H1 (cell line): ENCODE data around the gene NPNT. TPM values are rescaled to one million over a fixed set of nuclear protein-coding genes. Genes with fewer than 3 reads are reported as not detected.

ENCODE experiments used
- CTCF ChIA-PET: fragments of 300-600 bp; sonication (Branson Sonifier 250); formaldehyde crosslinking; loops from one replicate; lab custom pipeline; 2021; ENCODE audit not compliant: partially characterized antibody; lab: Charles Lee
- POLR2A ChIA-PET: fragments of 300-600 bp; sonication (Branson Sonifier 250); formaldehyde crosslinking; loops from one replicate; lab custom pipeline; 2021; ENCODE audit warnings: inconsistent platforms; ENCODE audit not compliant: partially characterized antibody; lab: Charles Lee
- DNase-seq, 2 experiments: peaks; one replicate each; pipeline versions ENCODE4 v3.0.0 to v3.0.0-alpha.2; 2010 to 2022; ENCODE audit warnings: low spot score in 2 of 2, low read depth in 1 of 2, mixed read lengths in 1 of 2
- FAIRE-seq: peaks from 2 replicates; lab custom pipeline; 2011; peaks lifted over from hg19 to GRCh38; lab: Jason Lieb, UNC
- H2AFZ ChIP-seq: 2 replicates; pipeline ENCODE4 v1.8.1; 2012; ENCODE audit warnings: low read length, inconsistent platforms
- H2AK5ac ChIP-seq: 2 replicates; pipeline ENCODE4 v1.6.1; 2013; ENCODE audit warnings: low read depth, low read length
- H2BK120ac ChIP-seq: replicated peaks from 2 replicates; pipeline ENCODE3; 2013; ENCODE audit warnings: low read depth, low read length, inconsistent platforms
- H2BK12ac ChIP-seq: 2 replicates; pipeline ENCODE4 v1.6.1; 2013; ENCODE audit warnings: low read depth, low read length
- H2BK15ac ChIP-seq: 2 replicates; pipeline ENCODE4 v1.6.1; 2013; ENCODE audit warnings: low read length
- H2BK20ac ChIP-seq: 2 replicates; pipeline ENCODE4 v1.6.1; 2013; ENCODE audit warnings: low read length
- H2BK5ac ChIP-seq: 2 replicates; pipeline ENCODE4 v1.6.1; 2013; ENCODE audit warnings: low read depth, low read length
- H3K14ac ChIP-seq: 2 replicates; pipeline ENCODE4 v1.6.1; 2013; ENCODE audit warnings: inconsistent platforms; ENCODE audit not compliant: insufficient read length
- H3K18ac ChIP-seq: 2 replicates; pipeline ENCODE4 v1.6.1; 2013; ENCODE audit warnings: low read length; ENCODE audit errors: extremely low read depth
- H3K23ac ChIP-seq: 2 replicates; pipeline ENCODE4 v1.6.1; 2013; ENCODE audit warnings: inconsistent platforms; ENCODE audit not compliant: insufficient read length
- H3K23me2 ChIP-seq: 2 replicates; pipeline ENCODE4 v1.6.1; 2013; ENCODE audit warnings: low read depth, low read length
- H3K27ac ChIP-seq: 2 replicates; pipeline ENCODE4 v1.6.1; 2011; ENCODE audit warnings: low read depth, low read length, inconsistent platforms
- H3K27me3 ChIP-seq, 4 experiments: replicated peaks in 1 of 4; 1 replicate in 1 of 4; 2 replicates in 3 of 4; pipeline versions ENCODE4 v1.6.1 to v1.8.1; 2011 to 2013; ENCODE audit warnings: low read length in 3 of 4, mild to moderate bottlenecking in 3 of 4, inconsistent platforms in 2 of 4, mixed read lengths in 2 of 4, moderate library complexity in 1 of 4; ENCODE audit not compliant: control insufficient read depth in 3 of 4, insufficient read depth in 3 of 4; ENCODE audit errors: extremely low read depth in 1 of 4
- H3K36me3 ChIP-seq, 4 experiments: 2 replicates each; pipeline versions ENCODE4 v1.6.1 to v1.8.1; 2011 to 2013; ENCODE audit warnings: mild to moderate bottlenecking in 4 of 4, low read length in 3 of 4, moderate library complexity in 2 of 4, control low read depth in 1 of 4, inconsistent platforms in 1 of 4; ENCODE audit not compliant: insufficient read depth in 4 of 4, control insufficient read depth in 2 of 4
- H3K4ac ChIP-seq: replicated peaks from 2 replicates; pipeline ENCODE3; 2013; ENCODE audit warnings: low read length, low read depth, mixed read lengths, inconsistent platforms; ENCODE audit not compliant: insufficient read length
- H3K4me1 ChIP-seq, 4 experiments: replicated peaks in 1 of 4; 1 replicate in 1 of 4; 2 replicates in 3 of 4; pipeline versions ENCODE4 v1.6.1 to v1.8.1; 2011 to 2013; ENCODE audit warnings: low read length in 3 of 4, inconsistent platforms in 2 of 4, mixed read lengths in 1 of 4; ENCODE audit not compliant: insufficient read depth in 4 of 4, control insufficient read depth in 3 of 4
- H3K4me2 ChIP-seq, 2 experiments: 2 replicates each; pipeline versions ENCODE4 v1.6.1 to v1.8.1; 2011 to 2013; ENCODE audit warnings: low read depth in 2 of 2, low read length in 2 of 2, control low read depth in 1 of 2, inconsistent platforms in 1 of 2, mild to moderate bottlenecking in 1 of 2; ENCODE audit not compliant: insufficient read depth in 1 of 2
- H3K4me3 ChIP-seq, 4 experiments: fragments of 200-600, 300-600 bp in 1 of 4; sonication (generic), shearing (Covaris generic), sonication (Bioruptor Twin) in 1 of 4; 2 replicates each; pipeline versions ENCODE4 v1.5.1 to v1.8.1; 2011 to 2016; ENCODE audit warnings: low read length in 4 of 4, low read depth in 3 of 4, control low read depth in 2 of 4, inconsistent platforms in 2 of 4, mild to moderate bottlenecking in 2 of 4, mixed read lengths in 1 of 4, moderate library complexity in 1 of 4; ENCODE audit not compliant: insufficient read depth in 2 of 4; ENCODE audit errors: extremely low read depth in 1 of 4
- H3K56ac ChIP-seq: replicated peaks from 2 replicates; pipeline ENCODE3; 2013; ENCODE audit warnings: low read depth, mild to moderate bottlenecking, mixed read lengths, low read length, inconsistent platforms; ENCODE audit not compliant: insufficient read length
- H3K79me1 ChIP-seq: 2 replicates; pipeline ENCODE4 v1.6.1; 2013; ENCODE audit warnings: low read depth, low read length, control low read depth
- H3K79me2 ChIP-seq, 2 experiments: 2 replicates each; pipeline versions ENCODE4 v1.6.1 to v1.8.1; 2012 to 2013; ENCODE audit warnings: low read length in 2 of 2, mild to moderate bottlenecking in 2 of 2, inconsistent platforms in 1 of 2; ENCODE audit not compliant: insufficient read depth in 2 of 2, control insufficient read depth in 1 of 2
- H3K9ac ChIP-seq, 4 experiments: replicated peaks in 1 of 4; 1 replicate in 1 of 4; 2 replicates in 3 of 4; pipeline versions ENCODE4 v1.6.1 to v1.8.1; 2011 to 2013; ENCODE audit warnings: low read depth in 3 of 4, low read length in 3 of 4, control low read depth in 2 of 4, mild to moderate bottlenecking in 2 of 4, moderate library complexity in 2 of 4, inconsistent platforms in 1 of 4; ENCODE audit errors: extremely low read depth in 1 of 4
- H3K9me3 ChIP-seq, 2 experiments: 2 replicates each; pipeline versions ENCODE4 v1.6.1 to v1.8.1; 2012 to 2013; ENCODE audit warnings: mild to moderate bottlenecking in 2 of 2, moderate library complexity in 2 of 2, control low read depth in 1 of 2, inconsistent platforms in 1 of 2, low read depth in 1 of 2, low read length in 1 of 2, mixed read lengths in 1 of 2; ENCODE audit not compliant: insufficient read depth in 2 of 2
- H4K20me1 ChIP-seq, 2 experiments: replicated peaks in 1 of 2; 2 replicates each; pipeline versions ENCODE3 to v1.8.1; 2011 to 2013; ENCODE audit warnings: inconsistent platforms in 2 of 2, low read length in 2 of 2, mild to moderate bottlenecking in 1 of 2; ENCODE audit not compliant: insufficient read depth in 2 of 2, control insufficient read depth in 1 of 2
- H4K5ac ChIP-seq: 2 replicates; pipeline ENCODE4 v1.6.1; 2013; ENCODE audit warnings: low read length, low read depth, mixed read lengths, inconsistent platforms; ENCODE audit not compliant: insufficient read length
- H4K8ac ChIP-seq: 2 replicates; pipeline ENCODE4 v1.8.0; 2013; ENCODE audit warnings: mild to moderate bottlenecking, moderate library complexity, low read length, inconsistent platforms; ENCODE audit not compliant: insufficient read depth; ENCODE audit errors: extremely low read depth
- H4K91ac ChIP-seq: replicated peaks from 2 replicates; pipeline ENCODE3; 2013; ENCODE audit warnings: low read length, mixed read lengths, inconsistent platforms; ENCODE audit not compliant: insufficient read length
- ASH2L ChIP-seq: fragments of 200-600, 300-600 bp; sonication (generic); IDR thresholded peaks from one replicate; pipeline ENCODE4 v1.7.1; 2017; ENCODE audit warnings: low read length
- BACH1 ChIP-seq: IDR thresholded peaks from 2 replicates; pipeline ENCODE4 v1.6.1; 2012; ENCODE audit warnings: low read length, improper control_type of control experiment
- EZH2 ChIP-seq: fragments of 200-600 bp; sonication (generic); IDR thresholded peaks from 2 replicates; pipeline ENCODE4 v1.7.1; 2012; ENCODE audit warnings: low read depth, mild to moderate bottlenecking, moderate library complexity, low read length, inconsistent platforms; ENCODE audit not compliant: severe bottlenecking
- HDAC2 ChIP-seq, 2 experiments: fragments of 300-600 bp in 1 of 2; sonication (generic) in 1 of 2; IDR thresholded peaks; 2 replicates each; pipeline ENCODE4 v1.6.1; 2011 to 2012; ENCODE audit warnings: low read depth in 2 of 2, low read length in 2 of 2, mild to moderate bottlenecking in 2 of 2, moderate library complexity in 2 of 2, borderline replicate concordance in 1 of 2, inconsistent platforms in 1 of 2
- NANOG ChIP-seq: IDR thresholded peaks from 2 replicates; pipeline ENCODE4 v1.6.1; 2011; ENCODE audit warnings: low read length, low read depth, mild to moderate bottlenecking, inconsistent platforms; ENCODE audit not compliant: insufficient read depth, poor library complexity, severe bottlenecking
- POLR2A ChIP-seq, 2 experiments: IDR thresholded peaks; 1 replicate in 1 of 2; 2 replicates in 1 of 2; pipeline ENCODE4 v1.6.1; 2011; ENCODE audit warnings: low read depth in 2 of 2, low read length in 2 of 2, mild to moderate bottlenecking in 2 of 2; ENCODE audit errors: control extremely low read depth in 1 of 2
- POU5F1 ChIP-seq: IDR thresholded peaks from 2 replicates; pipeline ENCODE4 v1.6.1; 2011; ENCODE audit warnings: low read depth, mild to moderate bottlenecking, low read length, moderate library complexity
- RAD21 ChIP-seq, 2 experiments: IDR thresholded peaks in 1 of 2; conservative IDR thresholded peaks in 1 of 2; 2 replicates each; pipeline ENCODE4 v1.6.1; 2011; ENCODE audit warnings: low read depth in 2 of 2, low read length in 2 of 2, improper control_type of control experiment in 1 of 2, inconsistent platforms in 1 of 2, mild to moderate bottlenecking in 1 of 2, moderate library complexity in 1 of 2
- SIX5 ChIP-seq: IDR thresholded peaks from 2 replicates; pipeline ENCODE4 v1.6.1; 2011; ENCODE audit warnings: mild to moderate bottlenecking, low read depth, low read length
- TBP ChIP-seq: IDR thresholded peaks from 2 replicates; pipeline ENCODE4 v1.6.1; 2011; ENCODE audit warnings: low read depth, low read length, improper control_type of control experiment
- ZNF274 ChIP-seq: IDR thresholded peaks from 2 replicates; pipeline ENCODE4 v1.7.0; 2012; ENCODE audit warnings: low read length, borderline replicate concordance; ENCODE audit errors: extremely low read depth
- WGBS, 2 experiments: shearing (Covaris generic) in 1 of 2; methylation state at CpG; one replicate each; pipeline versions ENCODE4 v1.1.6 to v1.1.7; 2013 to 2015; ENCODE audit warnings: low lambda C conversion rate in 2 of 2, mixed read lengths in 2 of 2, inconsistent platforms in 1 of 2, low coverage in 1 of 2, missing lambda C conversion rate in 1 of 2; ENCODE audit not compliant: insufficient replicate concordance in 2 of 2, insufficient coverage in 1 of 2, insufficient read length in 1 of 2; ENCODE audit errors: extremely low coverage in 1 of 2, missing lambda C conversion rate in 1 of 2; 5-methylcytosine and 5-hydroxymethylcytosine counted together
- polyA plus RNA-seq, 7 experiments: library from polyadenylated mRNA; depleted of rRNA in 3 of 7; stranded (reverse) in 5 of 7; unstranded in 2 of 7; fragments of >200 nt in 5 of 7; fragments of 200-250 nt in 2 of 7; gene quantifications; 1 replicate in 5 of 7; 2 replicates in 1 of 7; 4 replicates in 1 of 7; pipeline versions ENCODE4 v1.2.1 to v1.2.3, GENCODE V29; 2011 to 2013; ENCODE audit warnings: missing spikeins in 2 of 7, mixed read lengths in 2 of 7
- total RNA-seq: library from RNA; stranded (reverse); fragmentation: NEBNext Ultra II Directional; extraction: Animal tissue kit (Norgen Biotek cat#: 25700); gene quantifications from 2 replicates; pipeline ENCODE4 v1.2.1, GENCODE V29; 2021
- TF ChIP-seq, protein P1 (sequence below): IDR thresholded peaks from 2 replicates; pipeline ENCODE4 v1.6.1; 2012; ENCODE audit warnings: low read length, inconsistent platforms

NPNT gene
- total and polyA plus RNA-seq, 2 of the 8 experiments (the other 6 are each of a cell fraction or from before 2014, with no cell fraction given) = 0.24 to 0.97 TPM

DNA sequence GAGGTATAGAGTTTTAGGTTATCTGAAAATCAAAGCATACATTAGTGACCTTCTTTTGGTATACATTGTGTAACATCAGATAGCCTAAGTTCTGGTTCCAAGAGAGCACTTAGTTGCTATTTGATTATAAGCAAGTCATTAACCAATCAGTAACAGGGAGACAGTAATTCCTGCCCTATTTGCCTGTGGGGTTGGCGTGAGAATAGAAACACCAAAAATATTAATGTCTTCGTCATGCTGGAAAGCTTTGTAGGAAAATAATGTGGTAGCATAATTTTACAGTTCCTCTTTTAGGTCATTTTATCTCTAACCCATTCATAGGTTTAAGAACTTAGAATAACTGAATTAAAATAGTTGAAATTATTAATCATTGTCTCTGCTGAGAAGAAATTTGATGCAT, 37.8 kb downstream of the NPNT start:
- H3K4ac ChIP-seq = no peak overlapping the region
- no peak overlapping the region for H3K9ac ChIP-seq
- H4K8ac ChIP-seq = no peak overlapping the region
- no peaks in the 10 kb centered on the region; a peak in 1 of 8 replicates for H3K36me3 ChIP-seq
- H2BK120ac ChIP-seq = no peak overlapping the region
- no peak overlapping the region for H2BK5ac ChIP-seq
- no peaks in the 10 kb centered on the region for H3K9me3 ChIP-seq
- H2BK20ac ChIP-seq = no peak overlapping the region
- no peak overlapping the region for H3K18ac ChIP-seq
- H3K27me3 ChIP-seq = no peaks in the 10 kb centered on the region
- no peak overlapping the region for H4K5ac ChIP-seq
- no peak overlapping the region for H3K23ac ChIP-seq
- no peak overlapping the region for H2AFZ ChIP-seq
- ChIA-PET POLR2A (no interaction called here), CTCF (interaction anchor here (0.6 to 0.7 kb wide), 2 partner anchors 12 to 435 kb away, joined by 3 read pairs; no protein-coding TSS in a partner anchor)
- no peaks in the 10 kb centered on the region for H3K23me2 ChIP-seq
- no peak overlapping the region for H2AK5ac ChIP-seq
- H2BK15ac ChIP-seq = no peak overlapping the region
- no peaks in the 10 kb centered on the region; a peak in 1 of 7 replicates for H3K4me1 ChIP-seq
- H3K56ac ChIP-seq = no peak overlapping the region
- no peaks in the 10 kb centered on the region for H4K20me1 ChIP-seq
- H3K4me3 ChIP-seq = no peak overlapping the region
- no peak for DNase-seq
- WGBS, 2 experiments = 76% methylated on average over 2 of the region's 2 CpGs; no CpG with 5 or more reads in 1 of the 2 experiments
- no peaks in the 10 kb centered on the region for H3K79me2 ChIP-seq
- H3K79me1 ChIP-seq = no peaks in the 10 kb centered on the region
- H3K4me2 ChIP-seq = no peak overlapping the region
- H3K14ac ChIP-seq = no peak overlapping the region
- H4K91ac ChIP-seq = no peak overlapping the region
- no peak overlapping the region for H2BK12ac ChIP-seq
- no peak for FAIRE-seq
- no peak overlapping the region for H3K27ac ChIP-seq
- TF ChIP-seq ASH2L (no peak), ZNF274 (no peak), POU5F1 (no peak), TBP (no peak), HDAC2 (IDR thresholded peaks at IDR 0.05; ENCODE audit: borderline replicate concordance in 1 of 2, low read depth in 2 of 2, low read length in 2 of 2) (no peak), EZH2 (no peak), POLR2A (IDR thresholded peaks at IDR 0.05; ENCODE audit: control extremely low read depth in 1 of 2, low read depth in 2 of 2, low read length in 2 of 2) (no peak), BACH1 (no peak), NANOG (no peak), RAD21 (IDR thresholded peaks at IDR 0.05 in 1 of 2, conservative IDR thresholded peaks at IDR 0.05 in 1 of 2; ENCODE audit: low read depth in 2 of 2, low read length in 2 of 2) (no peak), SIX5 (no peak)
- TF ChIP-seq, protein P1, sequence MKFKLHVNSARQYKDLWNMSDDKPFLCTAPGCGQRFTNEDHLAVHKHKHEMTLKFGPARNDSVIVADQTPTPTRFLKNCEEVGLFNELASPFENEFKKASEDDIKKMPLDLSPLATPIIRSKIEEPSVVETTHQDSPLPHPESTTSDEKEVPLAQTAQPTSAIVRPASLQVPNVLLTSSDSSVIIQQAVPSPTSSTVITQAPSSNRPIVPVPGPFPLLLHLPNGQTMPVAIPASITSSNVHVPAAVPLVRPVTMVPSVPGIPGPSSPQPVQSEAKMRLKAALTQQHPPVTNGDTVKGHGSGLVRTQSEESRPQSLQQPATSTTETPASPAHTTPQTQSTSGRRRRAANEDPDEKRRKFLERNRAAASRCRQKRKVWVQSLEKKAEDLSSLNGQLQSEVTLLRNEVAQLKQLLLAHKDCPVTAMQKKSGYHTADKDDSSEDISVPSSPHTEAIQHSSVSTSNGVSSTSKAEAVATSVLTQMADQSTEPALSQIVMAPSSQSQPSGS = no peak
